ENCODE measurements around the gene NHEJ1. TPM values are rescaled to one million over a fixed set of nuclear protein-coding genes. Genes with fewer than 3 reads are reported as not detected.
A peak's percentile ranks its signal among the peaks of the same experiment; 100 is the strongest.

NHEJ1 gene
- total RNA-seq, 1 experiment from 2014 or later: 22.3 TPM

DNA sequence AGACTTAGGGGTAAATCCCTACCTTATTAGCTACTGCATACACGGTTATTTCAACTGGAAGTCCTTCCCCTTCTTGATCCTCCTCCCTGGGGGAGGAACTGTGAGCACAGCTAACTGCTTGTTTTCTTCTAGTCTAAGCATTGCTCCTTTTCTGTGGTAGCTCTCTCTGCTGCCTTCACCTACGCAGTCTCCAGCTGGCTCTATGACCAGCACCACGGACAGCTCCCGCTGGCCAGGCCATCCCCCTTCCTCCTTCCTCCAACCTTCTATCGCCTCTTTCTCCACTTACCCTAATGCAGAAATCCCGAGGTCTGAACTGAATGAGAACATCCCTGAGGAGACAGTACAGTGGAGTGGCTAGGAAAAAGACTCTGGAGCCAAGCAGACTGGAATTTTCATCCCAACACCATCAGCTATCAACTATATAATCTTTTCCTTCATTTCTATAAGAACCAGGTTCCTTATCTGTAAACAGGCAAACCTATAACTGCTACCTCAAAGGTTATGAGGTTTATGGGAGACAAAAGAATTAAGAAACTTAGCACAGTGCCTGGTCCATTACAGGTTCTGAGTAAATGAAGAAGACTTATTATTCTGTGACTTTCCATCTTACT, 114.6 kb downstream of the NHEJ1 start (continued):
- TF ChIP-seq, protein P1, sequence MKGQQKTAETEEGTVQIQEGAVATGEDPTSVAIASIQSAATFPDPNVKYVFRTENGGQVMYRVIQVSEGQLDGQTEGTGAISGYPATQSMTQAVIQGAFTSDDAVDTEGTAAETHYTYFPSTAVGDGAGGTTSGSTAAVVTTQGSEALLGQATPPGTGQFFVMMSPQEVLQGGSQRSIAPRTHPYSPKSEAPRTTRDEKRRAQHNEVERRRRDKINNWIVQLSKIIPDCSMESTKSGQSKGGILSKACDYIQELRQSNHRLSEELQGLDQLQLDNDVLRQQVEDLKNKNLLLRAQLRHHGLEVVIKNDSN (CRISPR knock-in tag; IDR thresholded peaks at IDR 0.05): no peak; the same call in 1 of the 2 replicates
- TF ChIP-seq, protein P2, sequence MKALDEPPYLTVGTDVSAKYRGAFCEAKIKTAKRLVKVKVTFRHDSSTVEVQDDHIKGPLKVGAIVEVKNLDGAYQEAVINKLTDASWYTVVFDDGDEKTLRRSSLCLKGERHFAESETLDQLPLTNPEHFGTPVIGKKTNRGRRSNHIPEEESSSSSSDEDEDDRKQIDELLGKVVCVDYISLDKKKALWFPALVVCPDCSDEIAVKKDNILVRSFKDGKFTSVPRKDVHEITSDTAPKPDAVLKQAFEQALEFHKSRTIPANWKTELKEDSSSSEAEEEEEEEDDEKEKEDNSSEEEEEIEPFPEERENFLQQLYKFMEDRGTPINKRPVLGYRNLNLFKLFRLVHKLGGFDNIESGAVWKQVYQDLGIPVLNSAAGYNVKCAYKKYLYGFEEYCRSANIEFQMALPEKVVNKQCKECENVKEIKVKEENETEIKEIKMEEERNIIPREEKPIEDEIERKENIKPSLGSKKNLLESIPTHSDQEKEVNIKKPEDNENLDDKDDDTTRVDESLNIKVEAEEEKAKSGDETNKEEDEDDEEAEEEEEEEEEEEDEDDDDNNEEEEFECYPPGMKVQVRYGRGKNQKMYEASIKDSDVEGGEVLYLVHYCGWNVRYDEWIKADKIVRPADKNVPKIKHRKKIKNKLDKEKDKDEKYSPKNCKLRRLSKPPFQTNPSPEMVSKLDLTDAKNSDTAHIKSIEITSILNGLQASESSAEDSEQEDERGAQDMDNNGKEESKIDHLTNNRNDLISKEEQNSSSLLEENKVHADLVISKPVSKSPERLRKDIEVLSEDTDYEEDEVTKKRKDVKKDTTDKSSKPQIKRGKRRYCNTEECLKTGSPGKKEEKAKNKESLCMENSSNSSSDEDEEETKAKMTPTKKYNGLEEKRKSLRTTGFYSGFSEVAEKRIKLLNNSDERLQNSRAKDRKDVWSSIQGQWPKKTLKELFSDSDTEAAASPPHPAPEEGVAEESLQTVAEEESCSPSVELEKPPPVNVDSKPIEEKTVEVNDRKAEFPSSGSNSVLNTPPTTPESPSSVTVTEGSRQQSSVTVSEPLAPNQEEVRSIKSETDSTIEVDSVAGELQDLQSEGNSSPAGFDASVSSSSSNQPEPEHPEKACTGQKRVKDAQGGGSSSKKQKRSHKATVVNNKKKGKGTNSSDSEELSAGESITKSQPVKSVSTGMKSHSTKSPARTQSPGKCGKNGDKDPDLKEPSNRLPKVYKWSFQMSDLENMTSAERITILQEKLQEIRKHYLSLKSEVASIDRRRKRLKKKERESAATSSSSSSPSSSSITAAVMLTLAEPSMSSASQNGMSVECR (CRISPR knock-in tag; IDR thresholded peaks at IDR 0.05; ENCODE audit: borderline replicate concordance): 0 out of 2 replicates have a peak, but pooled peaks have one; percentile 55
- TF ChIP-seq, protein P3, sequence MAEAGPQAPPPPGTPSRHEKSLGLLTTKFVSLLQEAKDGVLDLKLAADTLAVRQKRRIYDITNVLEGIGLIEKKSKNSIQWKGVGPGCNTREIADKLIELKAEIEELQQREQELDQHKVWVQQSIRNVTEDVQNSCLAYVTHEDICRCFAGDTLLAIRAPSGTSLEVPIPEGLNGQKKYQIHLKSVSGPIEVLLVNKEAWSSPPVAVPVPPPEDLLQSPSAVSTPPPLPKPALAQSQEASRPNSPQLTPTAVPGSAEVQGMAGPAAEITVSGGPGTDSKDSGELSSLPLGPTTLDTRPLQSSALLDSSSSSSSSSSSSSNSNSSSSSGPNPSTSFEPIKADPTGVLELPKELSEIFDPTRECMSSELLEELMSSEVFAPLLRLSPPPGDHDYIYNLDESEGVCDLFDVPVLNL (CRISPR knock-in tag; IDR thresholded peaks at IDR 0.05; ENCODE audit: borderline replicate concordance, low read depth): no peak
- TF ChIP-seq NFE2L1 (CRISPR knock-in tag; IDR thresholded peaks at IDR 0.05) (peak; percentile 85; the same call in 1 of the 2 replicates), ZNF396 (CRISPR knock-in tag; IDR thresholded peaks at IDR 0.05; ENCODE audit: borderline replicate concordance) (no peak), GABPB1 (CRISPR knock-in tag; IDR thresholded peaks at IDR 0.05) (no peak), JUN (CRISPR knock-in tag; IDR thresholded peaks at IDR 0.05) (no peak), GRHL2 (CRISPR knock-in tag; IDR thresholded peaks at IDR 0.05; ENCODE audit: insufficient replicate concordance, severe bottlenecking) (no peak), NFYB (CRISPR knock-in tag; conservative IDR thresholded peaks at IDR 0.05; ENCODE audit: low read depth) (no peak), NFATC4 (CRISPR knock-in tag; IDR thresholded peaks at IDR 0.05) (no peak), ZNF423 (CRISPR knock-in tag; IDR thresholded peaks at IDR 0.05) (no peak), ZNF138 (CRISPR knock-in tag; conservative IDR thresholded peaks at IDR 0.05) (no peak), NR3C1 (CRISPR knock-in tag; conservative IDR thresholded peaks at IDR 0.05; ENCODE audit: low read depth) (no peak), TP53 (CRISPR knock-in tag; IDR thresholded peaks at IDR 0.05) (peak; percentile 57; the same call in 1 of the 2 replicates), OVOL2 (CRISPR knock-in tag; IDR thresholded peaks at IDR 0.05; ENCODE audit: borderline replicate concordance) (no peak), MYBL2 (CRISPR knock-in tag; IDR thresholded peaks at IDR 0.05) (no peak), TEAD4 (CRISPR knock-in tag; IDR thresholded peaks at IDR 0.05) (0 out of 2 replicates have a peak, but pooled peaks have one; percentile 11), TEAD1 (CRISPR knock-in tag; IDR thresholded peaks at IDR 0.05) (0 out of 2 replicates have a peak, but pooled peaks have one; percentile 46)
- TF ChIP-seq, protein P4, sequence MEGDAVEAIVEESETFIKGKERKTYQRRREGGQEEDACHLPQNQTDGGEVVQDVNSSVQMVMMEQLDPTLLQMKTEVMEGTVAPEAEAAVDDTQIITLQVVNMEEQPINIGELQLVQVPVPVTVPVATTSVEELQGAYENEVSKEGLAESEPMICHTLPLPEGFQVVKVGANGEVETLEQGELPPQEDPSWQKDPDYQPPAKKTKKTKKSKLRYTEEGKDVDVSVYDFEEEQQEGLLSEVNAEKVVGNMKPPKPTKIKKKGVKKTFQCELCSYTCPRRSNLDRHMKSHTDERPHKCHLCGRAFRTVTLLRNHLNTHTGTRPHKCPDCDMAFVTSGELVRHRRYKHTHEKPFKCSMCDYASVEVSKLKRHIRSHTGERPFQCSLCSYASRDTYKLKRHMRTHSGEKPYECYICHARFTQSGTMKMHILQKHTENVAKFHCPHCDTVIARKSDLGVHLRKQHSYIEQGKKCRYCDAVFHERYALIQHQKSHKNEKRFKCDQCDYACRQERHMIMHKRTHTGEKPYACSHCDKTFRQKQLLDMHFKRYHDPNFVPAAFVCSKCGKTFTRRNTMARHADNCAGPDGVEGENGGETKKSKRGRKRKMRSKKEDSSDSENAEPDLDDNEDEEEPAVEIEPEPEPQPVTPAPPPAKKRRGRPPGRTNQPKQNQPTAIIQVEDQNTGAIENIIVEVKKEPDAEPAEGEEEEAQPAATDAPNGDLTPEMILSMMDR (IDR thresholded peaks at IDR 0.05): no peak
- TF ChIP-seq, protein P5, sequence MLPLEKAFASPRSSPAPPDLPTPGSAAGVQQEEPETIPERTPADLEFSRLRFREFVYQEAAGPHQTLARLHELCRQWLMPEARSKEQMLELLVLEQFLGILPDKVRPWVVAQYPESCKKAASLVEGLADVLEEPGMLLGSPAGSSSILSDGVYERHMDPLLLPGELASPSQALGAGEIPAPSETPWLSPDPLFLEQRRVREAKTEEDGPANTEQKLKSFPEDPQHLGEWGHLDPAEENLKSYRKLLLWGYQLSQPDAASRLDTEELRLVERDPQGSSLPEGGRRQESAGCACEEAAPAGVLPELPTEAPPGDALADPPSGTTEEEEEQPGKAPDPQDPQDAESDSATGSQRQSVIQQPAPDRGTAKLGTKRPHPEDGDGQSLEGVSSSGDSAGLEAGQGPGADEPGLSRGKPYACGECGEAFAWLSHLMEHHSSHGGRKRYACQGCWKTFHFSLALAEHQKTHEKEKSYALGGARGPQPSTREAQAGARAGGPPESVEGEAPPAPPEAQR (CRISPR knock-in tag; IDR thresholded peaks at IDR 0.05): no peak
- TF ChIP-seq, protein P6, sequence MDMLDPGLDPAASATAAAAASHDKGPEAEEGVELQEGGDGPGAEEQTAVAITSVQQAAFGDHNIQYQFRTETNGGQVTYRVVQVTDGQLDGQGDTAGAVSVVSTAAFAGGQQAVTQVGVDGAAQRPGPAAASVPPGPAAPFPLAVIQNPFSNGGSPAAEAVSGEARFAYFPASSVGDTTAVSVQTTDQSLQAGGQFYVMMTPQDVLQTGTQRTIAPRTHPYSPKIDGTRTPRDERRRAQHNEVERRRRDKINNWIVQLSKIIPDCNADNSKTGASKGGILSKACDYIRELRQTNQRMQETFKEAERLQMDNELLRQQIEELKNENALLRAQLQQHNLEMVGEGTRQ (CRISPR knock-in tag; IDR thresholded peaks at IDR 0.05): no peak
